NOMO-1 (cell line): ENCODE results near the gene C1orf232.
A peak's percentile ranks its signal among the peaks of the same experiment; 100 is the strongest.

ENCODE experiments used
- DNase-seq, 2 experiments: peaks; one replicate each; lab custom pipeline; 2025; ENCODE audit not compliant: unreplicated experiment in 2 of 2; lab: John Stamatoyannopoulos, UW

C1orf232 gene

DNA sequence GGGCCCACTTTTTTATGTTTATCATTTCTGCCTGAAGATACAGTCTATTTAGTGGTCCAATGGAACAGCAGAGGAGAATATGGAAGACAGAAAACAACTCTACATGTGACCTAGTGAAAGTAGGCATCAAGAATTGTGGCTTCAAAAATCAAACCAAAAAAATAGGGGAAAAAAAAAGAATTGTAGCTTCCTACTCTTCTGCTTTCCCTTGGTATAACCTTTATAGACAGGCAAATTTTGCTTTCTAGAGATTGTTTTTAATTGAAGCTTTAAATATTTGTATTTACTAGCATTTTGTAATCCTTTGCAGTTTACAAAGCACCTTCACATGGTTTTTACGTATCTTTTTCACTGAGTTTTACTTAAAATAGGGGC, 42.8 kb downstream of the C1orf232 start:
- DNase-seq = no peak

DNA sequence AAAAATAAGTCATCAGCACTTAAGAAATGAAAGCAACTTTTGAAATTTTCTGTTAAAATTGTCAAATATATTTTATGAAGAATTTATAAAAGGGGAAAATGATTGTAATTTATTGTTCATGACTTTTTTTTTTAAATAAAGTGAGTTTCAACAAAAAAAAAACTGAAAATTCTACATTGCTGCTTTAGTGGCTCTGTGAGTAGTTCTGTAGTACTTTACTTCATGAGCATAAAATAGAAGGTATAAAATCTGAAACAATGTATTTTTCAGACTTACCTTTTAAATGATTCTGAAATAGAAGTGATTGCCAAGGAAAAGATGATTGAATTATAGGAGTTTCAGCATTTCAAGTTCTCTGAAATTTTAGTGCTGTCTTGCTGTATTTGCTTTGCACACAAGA, 43.4 kb downstream of the C1orf232 start:
- DNase-seq = no peak

DNA sequence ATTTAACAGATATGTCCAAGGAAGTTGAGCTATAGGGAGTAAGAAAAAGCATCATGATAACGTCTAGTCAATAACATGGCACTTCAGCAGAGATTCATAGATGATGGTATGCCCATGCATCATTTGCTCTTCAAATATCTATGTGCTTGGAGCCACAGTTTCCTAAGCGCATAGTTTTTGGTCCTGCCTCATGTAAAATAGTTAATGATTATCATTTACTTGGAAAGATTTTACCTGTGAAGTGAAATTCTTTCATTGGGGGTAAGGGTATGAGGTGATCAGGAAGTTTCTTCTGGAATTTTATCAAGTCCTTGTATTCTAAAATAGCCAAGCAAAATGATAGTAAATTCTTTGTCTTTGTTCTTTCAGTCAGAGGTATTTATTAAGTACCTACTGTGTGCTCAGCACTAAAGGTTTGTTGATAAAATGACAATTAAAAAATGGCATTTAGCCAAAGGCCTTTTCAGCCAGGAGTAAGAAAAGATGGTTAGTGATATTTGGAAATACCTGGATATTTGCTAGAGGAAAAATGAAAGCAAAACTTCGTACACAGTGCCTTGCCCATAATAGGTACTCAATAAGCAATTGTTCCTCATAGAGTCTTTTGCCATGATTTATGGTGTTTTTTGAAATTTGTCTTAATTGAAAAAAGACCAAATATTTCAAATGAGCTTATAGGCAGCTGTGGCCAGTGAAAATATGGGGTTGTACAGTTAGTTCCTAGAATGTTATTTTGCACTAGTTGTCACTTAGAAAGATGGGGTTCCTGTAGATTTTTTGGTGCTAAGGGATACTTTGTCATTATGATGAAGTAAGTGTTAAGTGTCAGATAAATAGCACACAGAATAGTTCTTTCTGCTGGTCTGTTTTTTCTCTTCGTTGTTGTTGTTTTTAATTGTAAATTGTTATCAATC, 44.1 kb downstream of the C1orf232 start:
- no peak for DNase-seq

DNA sequence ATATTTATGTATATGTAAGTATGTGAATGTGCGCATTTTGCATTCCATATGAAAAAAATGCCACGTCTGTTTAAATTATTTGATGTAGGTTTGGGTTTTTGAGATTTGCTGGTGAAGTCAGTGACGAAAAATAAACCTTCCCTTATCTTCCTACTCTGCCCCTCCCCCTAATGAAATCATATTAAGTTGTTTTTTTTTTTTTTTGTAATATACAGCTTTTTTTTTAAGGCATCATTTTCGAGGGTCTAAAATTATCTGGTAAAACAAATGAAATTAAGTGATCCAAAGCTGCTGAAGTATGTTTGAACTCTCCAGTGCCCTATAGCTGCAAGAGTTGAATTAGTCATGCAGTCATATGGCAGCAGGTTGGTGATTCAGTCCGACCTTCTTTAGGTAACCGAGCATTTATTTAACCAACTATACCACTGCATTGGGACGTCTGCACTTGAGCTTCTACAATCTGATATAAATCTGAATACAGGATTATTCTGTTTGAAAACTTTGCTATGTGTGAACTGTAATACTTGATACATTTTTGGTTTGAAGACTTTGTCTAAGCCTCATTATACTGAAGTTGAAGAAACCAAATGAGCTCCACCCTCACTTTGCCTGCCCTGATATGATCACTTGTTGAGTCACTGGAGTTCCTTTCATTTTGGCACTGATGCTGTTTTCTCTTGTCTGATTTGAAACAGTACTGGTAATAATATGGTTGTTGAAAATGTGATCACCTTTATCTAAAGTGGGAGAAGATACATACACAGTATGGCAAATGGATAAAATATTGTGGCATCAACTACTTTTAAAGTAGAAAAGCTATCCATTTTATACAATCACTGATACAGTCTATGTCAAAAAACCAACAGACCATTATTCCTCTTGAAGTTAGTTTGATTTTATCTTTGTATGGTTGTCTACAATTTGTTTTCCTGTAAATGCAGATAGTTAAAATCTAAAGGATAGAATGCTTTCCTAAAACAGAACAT, 45.5 kb downstream of the C1orf232 start:
- DNase-seq = peak in 1 of 2 experiments; percentile 43

DNA sequence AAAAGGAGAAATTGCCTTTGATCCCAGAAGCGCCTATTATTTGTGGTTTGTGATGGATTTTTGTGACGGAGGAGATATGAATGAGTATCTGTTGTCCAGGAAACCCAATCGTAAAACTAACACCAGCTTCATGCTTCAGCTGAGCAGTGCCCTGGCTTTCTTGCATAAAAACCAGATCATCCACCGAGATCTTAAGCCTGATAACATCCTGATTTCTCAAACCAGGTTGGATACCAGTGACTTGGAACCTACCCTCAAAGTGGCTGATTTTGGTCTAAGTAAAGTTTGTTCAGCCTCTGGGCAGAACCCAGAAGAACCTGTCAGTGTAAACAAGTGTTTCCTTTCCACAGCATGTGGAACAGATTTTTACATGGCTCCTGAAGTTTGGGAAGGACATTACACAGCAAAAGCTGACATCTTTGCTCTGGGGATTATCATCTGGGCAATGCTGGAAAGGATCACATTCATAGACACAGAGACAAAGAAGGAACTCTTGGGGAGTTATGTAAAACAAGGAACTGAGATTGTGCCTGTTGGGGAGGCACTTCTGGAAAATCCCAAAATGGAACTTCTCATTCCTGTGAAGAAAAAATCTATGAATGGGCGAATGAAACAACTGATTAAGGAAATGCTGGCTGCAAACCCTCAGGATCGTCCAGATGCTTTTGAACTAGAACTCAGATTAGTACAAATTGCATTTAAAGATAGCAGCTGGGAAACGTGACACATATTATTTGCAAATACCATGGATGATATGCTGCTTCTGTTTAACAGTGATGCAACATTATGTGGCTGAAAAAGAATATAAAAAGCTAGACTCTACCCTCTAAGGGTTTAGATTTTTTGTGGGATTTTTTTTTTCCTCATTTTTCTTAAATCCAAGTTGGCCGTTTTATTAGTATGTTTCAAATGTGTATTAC, 46.6 kb downstream of the C1orf232 start:
- peak in 1 of 2 experiments; percentile 58 for DNase-seq

DNA sequence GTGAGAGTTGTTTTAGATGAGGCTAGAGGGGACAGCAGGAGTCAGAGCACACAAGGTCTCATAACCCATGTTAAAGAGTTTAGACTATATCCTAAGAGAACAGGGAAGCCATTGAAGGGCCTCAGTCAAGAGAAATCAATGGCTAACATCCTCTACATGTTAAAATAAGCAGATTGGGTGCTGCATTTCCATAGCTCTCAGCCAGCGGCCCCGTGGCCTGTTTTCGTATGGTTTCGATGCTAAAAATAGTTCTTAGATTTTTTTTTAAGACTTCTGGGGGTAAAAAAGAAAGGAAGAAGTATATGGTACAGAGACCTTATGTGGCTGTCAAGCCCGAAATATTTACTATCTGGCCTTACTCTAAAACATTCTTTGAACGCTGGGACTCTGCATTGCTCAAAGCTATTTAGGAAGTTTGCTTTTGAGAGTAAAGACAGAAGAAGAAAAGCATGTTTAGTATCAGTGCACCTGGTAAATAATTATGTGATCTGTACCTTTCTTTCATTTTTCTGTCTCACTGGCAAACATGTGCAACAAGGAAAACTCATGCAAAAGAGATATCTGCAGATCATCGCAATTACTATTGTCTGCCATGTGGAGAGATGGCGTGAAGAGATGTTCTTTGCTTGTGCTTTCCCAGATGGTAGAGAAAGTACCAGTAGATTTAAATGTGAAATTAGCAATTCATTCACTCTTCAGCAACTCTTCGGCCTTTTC, 48.7 kb downstream of the C1orf232 start:
- peak; percentile 53 to 67 for DNase-seq

DNA sequence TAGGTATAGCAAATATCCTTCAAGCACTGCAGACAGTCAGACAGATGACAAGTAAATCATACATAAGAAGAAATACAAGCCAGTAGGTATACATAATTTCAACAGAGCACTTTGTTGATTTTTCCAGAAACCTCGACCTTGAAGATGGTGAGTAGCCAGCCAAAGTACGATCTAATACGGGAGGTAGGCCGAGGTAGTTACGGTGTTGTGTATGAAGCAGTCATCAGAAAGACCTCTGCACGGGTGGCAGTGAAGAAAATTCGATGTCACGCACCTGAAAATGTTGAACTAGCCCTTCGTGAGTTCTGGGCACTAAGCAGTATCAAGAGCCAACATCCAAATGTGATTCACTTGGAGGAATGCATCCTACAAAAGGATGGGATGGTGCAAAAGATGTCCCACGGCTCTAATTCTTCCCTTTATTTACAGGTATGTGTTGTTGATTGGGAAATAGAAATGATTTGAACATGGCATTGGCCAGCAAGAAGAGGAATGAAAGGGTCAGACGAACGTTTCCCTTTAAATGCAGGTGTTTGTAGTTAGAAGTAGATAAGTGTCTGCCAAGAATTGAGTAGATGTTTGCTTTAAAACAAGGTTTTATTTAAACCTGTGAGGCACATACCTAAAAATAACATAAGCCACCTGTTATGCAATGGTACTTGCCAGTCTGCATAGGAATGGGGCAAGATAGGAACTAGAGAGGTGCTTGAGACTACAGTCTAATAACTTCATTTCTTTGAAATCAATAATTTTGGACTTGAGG, 54.4 kb downstream of the C1orf232 start:
- no peak for DNase-seq
